Peyer's patch (tissue), 4 donors: ENCODE results near the gene ADGRE1.

Source experiments
- CTCF ChIP-seq, 6 experiments: fragments of 450-650 bp in 4 of 6; fragments of 200-600 bp in 2 of 6; sonication (generic) in 1 of 6; IDR thresholded peaks; one replicate each; pipeline ENCODE4 v1.5.1; 2017 to 2019; ENCODE audit warnings: antibody characterized with exemption in 6 of 6, mild to moderate bottlenecking in 3 of 6, moderate library complexity in 1 of 6
- POLR2A ChIP-seq, 2 donors: fragments of 450-650 bp; IDR thresholded peaks; one replicate each; pipeline ENCODE4 v1.5.1; 2017; ENCODE audit warnings: antibody characterized with exemption in 2 of 2, mild to moderate bottlenecking in 2 of 2, moderate library complexity in 2 of 2

DNA sequence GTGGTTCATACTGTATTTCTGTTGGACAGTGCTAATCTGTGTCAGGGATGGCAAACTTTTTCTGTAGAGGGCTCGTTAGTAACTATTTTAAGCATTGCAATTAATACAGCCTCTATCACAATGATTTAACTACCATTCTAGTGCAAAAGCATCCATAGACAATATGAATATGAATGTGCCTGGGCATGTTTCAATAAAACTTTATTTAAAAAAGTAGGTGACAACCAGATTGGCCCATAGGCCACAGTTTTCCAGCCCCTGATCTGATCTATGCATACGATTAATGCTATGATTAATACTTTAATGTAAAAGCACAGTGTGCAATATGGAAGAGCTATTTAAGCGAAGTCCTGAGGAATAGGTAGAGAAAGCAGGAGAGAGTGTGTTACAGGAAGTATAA, 29.6 kb downstream of the ADGRE1 start:
- TF ChIP-seq CTCF (IDR thresholded peaks at IDR 0.05) (no peak), POLR2A (IDR thresholded peaks at IDR 0.05) (no peak)
